HL-60 (cell line): ENCODE results near the gene HBZ.

ENCODE experiments used
- CTCF ChIP-seq: IDR thresholded peaks from one replicate; pipeline ENCODE4 v1.5.1; 2011; ENCODE audit warnings: low read length, control low read depth, inconsistent platforms; ENCODE audit not compliant: insufficient read depth
- SPI1 ChIP-seq: IDR thresholded peaks from 2 replicates; pipeline ENCODE4 v1.6.1; 2012; ENCODE audit warnings: low read depth, mild to moderate bottlenecking, borderline replicate concordance

DNA sequence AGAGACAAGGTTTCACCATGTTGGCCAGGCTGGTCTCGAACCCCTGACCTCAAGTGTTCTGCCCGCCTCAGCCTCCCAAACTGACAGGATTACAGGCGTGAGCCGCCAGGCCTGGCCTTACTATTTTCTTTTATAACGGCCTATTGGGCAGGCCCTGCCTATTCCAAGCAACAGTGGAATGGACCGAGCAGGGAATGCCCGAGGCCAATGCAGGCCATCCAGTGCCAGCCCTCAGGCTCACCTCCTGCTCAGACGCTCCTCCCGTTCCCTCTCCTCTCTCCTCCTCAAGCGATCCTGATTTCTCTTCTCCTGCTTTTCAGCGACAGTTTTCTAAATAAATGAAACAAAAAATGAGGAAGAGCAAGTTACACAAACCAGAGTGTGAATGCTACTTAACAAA, 40.2 kb downstream of the HBZ start:
- no peak for TF ChIP-seq CTCF
- TF ChIP-seq SPI1, result no peak
